ENCODE measurements around the gene ECI1. TPM values are rescaled to one million over a fixed set of nuclear protein-coding genes. Genes with fewer than 3 reads are reported as not detected.
A peak's percentile ranks its signal among the peaks of the same experiment; 100 is the strongest.

The ECI1 gene
- total and polyA plus RNA-seq, 2 of the 13 experiments (the other 11 are each of a cell fraction or from before 2014, with no cell fraction given) = 82.0 to 102 TPM

DNA sequence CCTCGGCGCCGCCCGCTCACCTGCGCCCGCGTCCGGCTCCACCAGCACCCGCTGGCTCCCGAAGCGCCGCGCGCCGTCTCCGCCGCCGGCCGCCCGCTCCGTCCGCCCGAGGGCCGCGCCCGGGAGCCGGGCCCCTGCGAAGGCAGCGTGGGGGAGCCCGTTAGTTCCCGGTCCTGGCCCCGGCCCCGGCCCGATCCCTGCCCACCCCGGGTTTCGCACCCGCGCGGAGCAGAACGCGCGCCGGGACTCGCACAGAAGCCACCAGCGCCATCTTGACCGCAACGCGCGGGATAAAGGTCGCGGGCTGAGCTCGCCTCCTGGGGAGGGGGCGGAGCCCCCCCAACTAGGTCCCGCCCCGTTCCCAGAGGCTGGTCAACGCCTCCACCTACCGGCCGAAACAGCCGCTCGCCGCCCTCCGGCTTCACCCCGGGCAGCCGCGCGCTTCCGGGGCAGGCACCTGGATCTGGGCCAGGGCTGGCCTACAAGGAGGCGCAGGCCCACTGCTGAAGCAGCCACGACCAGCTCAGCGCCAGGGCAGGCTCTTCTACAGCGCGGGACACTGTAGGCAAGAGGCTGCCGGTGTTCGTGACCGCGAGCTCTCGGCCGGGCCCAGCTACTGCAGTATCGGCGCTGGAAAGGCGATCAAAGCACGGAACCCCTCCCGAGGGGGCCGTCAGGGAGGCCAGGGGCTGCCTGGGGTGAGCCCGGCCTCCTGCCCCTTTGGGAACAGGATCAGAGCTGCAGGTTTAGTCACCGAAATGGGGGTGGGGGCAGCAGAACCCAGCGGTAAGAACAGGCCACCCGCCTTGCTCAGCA is at the start of gene ECI1 (continued):
- TF ChIP-seq, protein P1, sequence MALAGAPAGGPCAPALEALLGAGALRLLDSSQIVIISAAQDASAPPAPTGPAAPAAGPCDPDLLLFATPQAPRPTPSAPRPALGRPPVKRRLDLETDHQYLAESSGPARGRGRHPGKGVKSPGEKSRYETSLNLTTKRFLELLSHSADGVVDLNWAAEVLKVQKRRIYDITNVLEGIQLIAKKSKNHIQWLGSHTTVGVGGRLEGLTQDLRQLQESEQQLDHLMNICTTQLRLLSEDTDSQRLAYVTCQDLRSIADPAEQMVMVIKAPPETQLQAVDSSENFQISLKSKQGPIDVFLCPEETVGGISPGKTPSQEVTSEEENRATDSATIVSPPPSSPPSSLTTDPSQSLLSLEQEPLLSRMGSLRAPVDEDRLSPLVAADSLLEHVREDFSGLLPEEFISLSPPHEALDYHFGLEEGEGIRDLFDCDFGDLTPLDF (CRISPR knock-in tag; IDR thresholded peaks at IDR 0.05) = peak; percentile 77
- TF ChIP-seq, protein P2, sequence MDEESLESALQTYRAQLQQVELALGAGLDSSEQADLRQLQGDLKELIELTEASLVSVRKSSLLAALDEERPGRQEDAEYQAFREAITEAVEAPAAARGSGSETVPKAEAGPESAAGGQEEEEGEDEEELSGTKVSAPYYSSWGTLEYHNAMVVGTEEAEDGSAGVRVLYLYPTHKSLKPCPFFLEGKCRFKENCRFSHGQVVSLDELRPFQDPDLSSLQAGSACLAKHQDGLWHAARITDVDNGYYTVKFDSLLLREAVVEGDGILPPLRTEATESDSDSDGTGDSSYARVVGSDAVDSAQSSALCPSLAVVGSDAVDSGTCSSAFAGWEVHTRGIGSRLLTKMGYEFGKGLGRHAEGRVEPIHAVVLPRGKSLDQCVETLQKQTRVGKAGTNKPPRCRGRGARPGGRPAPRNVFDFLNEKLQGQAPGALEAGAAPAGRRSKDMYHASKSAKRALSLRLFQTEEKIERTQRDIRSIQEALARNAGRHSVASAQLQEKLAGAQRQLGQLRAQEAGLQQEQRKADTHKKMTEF (CRISPR knock-in tag; IDR thresholded peaks at IDR 0.05) = peak; percentile 90
- peak; percentile 76 for TF ChIP-seq ARNT2 (CRISPR knock-in tag; IDR thresholded peaks at IDR 0.05; ENCODE audit: low read depth)
- TF ChIP-seq, protein P3, sequence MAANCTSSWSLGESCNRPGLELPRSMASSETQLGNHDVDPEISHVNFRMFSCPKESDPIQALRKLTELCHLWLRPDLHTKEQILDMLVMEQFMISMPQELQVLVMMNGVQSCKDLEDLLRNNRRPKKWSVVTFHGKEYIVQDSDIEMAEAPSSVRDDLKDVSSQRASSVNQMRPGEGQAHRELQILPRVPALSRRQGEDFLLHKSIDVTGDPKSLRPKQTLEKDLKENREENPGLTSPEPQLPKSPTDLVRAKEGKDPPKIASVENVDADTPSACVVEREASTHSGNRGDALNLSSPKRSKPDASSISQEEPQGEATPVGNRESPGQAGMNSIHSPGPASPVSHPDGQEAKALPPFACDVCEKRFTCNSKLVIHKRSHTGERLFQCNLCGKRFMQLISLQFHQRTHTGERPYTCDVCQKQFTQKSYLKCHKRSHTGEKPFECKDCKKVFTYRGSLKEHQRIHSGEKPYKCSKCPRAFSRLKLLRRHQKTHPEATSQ (CRISPR knock-in tag; IDR thresholded peaks at IDR 0.05; ENCODE audit: borderline replicate concordance) = peak; percentile 79; the same call in 1 of the 2 replicates
- TF ChIP-seq ZNF329 (CRISPR knock-in tag; IDR thresholded peaks at IDR 0.05; ENCODE audit: low read depth) = peak; percentile 78; the same call in 1 of the 2 replicates
- peak; percentile 64; the same call in 1 of the 2 replicates for TF ChIP-seq SP4 (CRISPR knock-in tag; IDR thresholded peaks at IDR 0.05)
- TF ChIP-seq ZNF891 (CRISPR knock-in tag; IDR thresholded peaks at IDR 0.05) = peak; percentile 79
- peak; percentile 77; the same call in 1 of the 2 replicates for TF ChIP-seq ZNF224 (CRISPR knock-in tag; IDR thresholded peaks at IDR 0.05)
- TF ChIP-seq ZNF460 (CRISPR knock-in tag; IDR thresholded peaks at IDR 0.05; ENCODE audit: borderline replicate concordance) = peak; percentile 10; the same call in 1 of the 2 replicates
- no peak; the same call in 1 of the 2 replicates for TF ChIP-seq SMC3 (IDR thresholded peaks at IDR 0.05; ENCODE audit: low read length)
- TF ChIP-seq, protein P4, sequence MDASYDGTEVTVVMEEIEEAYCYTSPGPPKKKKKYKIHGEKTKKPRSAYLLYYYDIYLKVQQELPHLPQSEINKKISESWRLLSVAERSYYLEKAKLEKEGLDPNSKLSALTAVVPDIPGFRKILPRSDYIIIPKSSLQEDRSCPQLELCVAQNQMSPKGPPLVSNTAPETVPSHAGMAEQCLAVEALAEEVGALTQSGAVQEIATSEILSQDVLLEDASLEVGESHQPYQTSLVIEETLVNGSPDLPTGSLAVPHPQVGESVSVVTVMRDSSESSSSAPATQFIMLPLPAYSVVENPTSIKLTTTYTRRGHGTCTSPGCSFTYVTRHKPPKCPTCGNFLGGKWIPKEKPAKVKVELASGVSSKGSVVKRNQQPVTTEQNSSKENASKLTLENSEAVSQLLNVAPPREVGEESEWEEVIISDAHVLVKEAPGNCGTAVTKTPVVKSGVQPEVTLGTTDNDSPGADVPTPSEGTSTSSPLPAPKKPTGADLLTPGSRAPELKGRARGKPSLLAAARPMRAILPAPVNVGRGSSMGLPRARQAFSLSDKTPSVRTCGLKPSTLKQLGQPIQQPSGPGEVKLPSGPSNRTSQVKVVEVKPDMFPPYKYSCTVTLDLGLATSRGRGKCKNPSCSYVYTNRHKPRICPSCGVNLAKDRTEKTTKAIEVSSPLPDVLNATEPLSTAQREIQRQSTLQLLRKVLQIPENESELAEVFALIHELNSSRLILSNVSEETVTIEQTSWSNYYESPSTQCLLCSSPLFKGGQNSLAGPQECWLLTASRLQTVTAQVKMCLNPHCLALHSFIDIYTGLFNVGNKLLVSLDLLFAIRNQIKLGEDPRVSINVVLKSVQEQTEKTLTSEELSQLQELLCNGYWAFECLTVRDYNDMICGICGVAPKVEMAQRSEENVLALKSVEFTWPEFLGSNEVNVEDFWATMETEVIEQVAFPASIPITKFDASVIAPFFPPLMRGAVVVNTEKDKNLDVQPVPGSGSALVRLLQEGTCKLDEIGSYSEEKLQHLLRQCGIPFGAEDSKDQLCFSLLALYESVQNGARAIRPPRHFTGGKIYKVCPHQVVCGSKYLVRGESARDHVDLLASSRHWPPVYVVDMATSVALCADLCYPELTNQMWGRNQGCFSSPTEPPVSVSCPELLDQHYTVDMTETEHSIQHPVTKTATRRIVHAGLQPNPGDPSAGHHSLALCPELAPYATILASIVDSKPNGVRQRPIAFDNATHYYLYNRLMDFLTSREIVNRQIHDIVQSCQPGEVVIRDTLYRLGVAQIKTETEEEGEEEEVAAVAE (CRISPR knock-in tag; IDR thresholded peaks at IDR 0.05; ENCODE audit: borderline replicate concordance) = peak; percentile 78; the same call in 1 of the 2 replicates
- no peak for TF ChIP-seq SRSF9 (IDR thresholded peaks at IDR 0.05; ENCODE audit: borderline replicate concordance, insufficient read depth, low read depth, low read length, poor library complexity, severe bottlenecking)
- TF ChIP-seq, protein P5, sequence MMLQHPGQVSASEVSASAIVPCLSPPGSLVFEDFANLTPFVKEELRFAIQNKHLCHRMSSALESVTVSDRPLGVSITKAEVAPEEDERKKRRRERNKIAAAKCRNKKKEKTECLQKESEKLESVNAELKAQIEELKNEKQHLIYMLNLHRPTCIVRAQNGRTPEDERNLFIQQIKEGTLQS (CRISPR knock-in tag; IDR thresholded peaks at IDR 0.05) = no peak
- TF ChIP-seq, protein P6, sequence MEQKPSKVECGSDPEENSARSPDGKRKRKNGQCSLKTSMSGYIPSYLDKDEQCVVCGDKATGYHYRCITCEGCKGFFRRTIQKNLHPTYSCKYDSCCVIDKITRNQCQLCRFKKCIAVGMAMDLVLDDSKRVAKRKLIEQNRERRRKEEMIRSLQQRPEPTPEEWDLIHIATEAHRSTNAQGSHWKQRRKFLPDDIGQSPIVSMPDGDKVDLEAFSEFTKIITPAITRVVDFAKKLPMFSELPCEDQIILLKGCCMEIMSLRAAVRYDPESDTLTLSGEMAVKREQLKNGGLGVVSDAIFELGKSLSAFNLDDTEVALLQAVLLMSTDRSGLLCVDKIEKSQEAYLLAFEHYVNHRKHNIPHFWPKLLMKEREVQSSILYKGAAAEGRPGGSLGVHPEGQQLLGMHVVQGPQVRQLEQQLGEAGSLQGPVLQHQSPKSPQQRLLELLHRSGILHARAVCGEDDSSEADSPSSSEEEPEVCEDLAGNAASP (CRISPR knock-in tag; IDR thresholded peaks at IDR 0.05; ENCODE audit: borderline replicate concordance) = peak; percentile 71; the same call in 1 of the 2 replicates
- TF ChIP-seq, protein P7, sequence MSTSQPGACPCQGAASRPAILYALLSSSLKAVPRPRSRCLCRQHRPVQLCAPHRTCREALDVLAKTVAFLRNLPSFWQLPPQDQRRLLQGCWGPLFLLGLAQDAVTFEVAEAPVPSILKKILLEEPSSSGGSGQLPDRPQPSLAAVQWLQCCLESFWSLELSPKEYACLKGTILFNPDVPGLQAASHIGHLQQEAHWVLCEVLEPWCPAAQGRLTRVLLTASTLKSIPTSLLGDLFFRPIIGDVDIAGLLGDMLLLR (CRISPR knock-in tag; IDR thresholded peaks at IDR 0.05) = peak; percentile 71; the same call in 1 of the 2 replicates
- no peak for TF ChIP-seq REXO4 (CRISPR knock-in tag; IDR thresholded peaks at IDR 0.05; ENCODE audit: borderline replicate concordance)

All from HepG2 (cell line).